Left ventricle myocardium inferior (tissue), 1 donor: ENCODE measurements around the gene HOXB9. TPM values are rescaled to one million over a fixed set of nuclear protein-coding genes. Genes with fewer than 3 reads are reported as not detected.

Source experiments
- DNase-seq: peaks from one replicate; pipeline ENCODE4 v3.0.0-alpha.2; 2020
- H3K27ac ChIP-seq: fragments of 200-600 bp; replicated peaks from 2 replicates; pipeline ENCODE4 v1.8.0; 2021
- H3K27me3 ChIP-seq: fragments of 200-600 bp; 2 replicates; pipeline ENCODE4 v1.8.0; 2021; ENCODE audit warnings: low read depth
- H3K36me3 ChIP-seq: fragments of 200-600 bp; 2 replicates; pipeline ENCODE4 v1.8.0; 2021
- H3K4me1 ChIP-seq: fragments of 200-600 bp; 2 replicates; pipeline ENCODE4 v1.8.0; 2021
- H3K4me3 ChIP-seq: fragments of 200-600 bp; 2 replicates; pipeline ENCODE4 v1.8.0; 2021; ENCODE audit warnings: mild to moderate bottlenecking, moderate library complexity
- H3K9me3 ChIP-seq: fragments of 200-600 bp; replicated peaks from 2 replicates; pipeline ENCODE4 v1.8.0; 2021
- CTCF ChIP-seq: fragments of 200-600 bp; IDR thresholded peaks from 2 replicates; pipeline ENCODE4 v1.8.0; 2021; ENCODE audit warnings: antibody characterized with exemption, mild to moderate bottlenecking, borderline replicate concordance
- intact Hi-C: fragments of 100-400 bp; cut with micrococcal nuclease; formaldehyde crosslinking; loops from one replicate; pipeline ENCODE4 v1.11.0; 2022
- total RNA-seq: library from RNA; stranded (reverse); fragmentation: NEBNext Ultra II Directional; extraction: Animal tissue kit (Norgen Biotek cat#: 25700); gene quantifications from one replicate; pipeline ENCODE4 v1.2.1, GENCODE V29; 2021
- donor health status: DM: no; HTN: yes; CAD: no; lungs with severe emphysema.

HOXB9 gene
- total RNA-seq, 1 donor from 2014 or later: not detected

- H3K27me3 ChIP-seq: peaks cover 100% of the 10 kb centered on the region
- no peaks in the 10 kb centered on the region for H3K36me3 ChIP-seq
- peak overlapping the region; percentile 60 for H3K27ac ChIP-seq
- no peak for DNase-seq
- peak overlapping the region; percentile 63 for H3K4me3 ChIP-seq
- intact Hi-C loops: no loop called here
- H3K9me3 ChIP-seq: no peaks in the 10 kb centered on the region
- peaks cover 42% of the 10 kb centered on the region for H3K4me1 ChIP-seq
- TF ChIP-seq CTCF: no peak
These were observed 28.2 kb downstream of the HOXB9 start for GRCh38 chr17:48597778-48598631.

GRCh38 chr17:48597528-48597777, 28.7 kb downstream of the HOXB9 start:
- H3K4me3 ChIP-seq: peak overlapping the region; percentile 63
- peaks cover 42% of the 10 kb centered on the region for H3K4me1 ChIP-seq
- intact Hi-C loops: no loop called here
- H3K9me3 ChIP-seq: no peaks in the 10 kb centered on the region
- TF ChIP-seq CTCF: no peak
- H3K36me3 ChIP-seq: no peaks in the 10 kb centered on the region
- no peak for DNase-seq
- peak overlapping the region; percentile 60 for H3K27ac ChIP-seq
- H3K27me3 ChIP-seq: peaks cover 100% of the 10 kb centered on the region

DNA sequence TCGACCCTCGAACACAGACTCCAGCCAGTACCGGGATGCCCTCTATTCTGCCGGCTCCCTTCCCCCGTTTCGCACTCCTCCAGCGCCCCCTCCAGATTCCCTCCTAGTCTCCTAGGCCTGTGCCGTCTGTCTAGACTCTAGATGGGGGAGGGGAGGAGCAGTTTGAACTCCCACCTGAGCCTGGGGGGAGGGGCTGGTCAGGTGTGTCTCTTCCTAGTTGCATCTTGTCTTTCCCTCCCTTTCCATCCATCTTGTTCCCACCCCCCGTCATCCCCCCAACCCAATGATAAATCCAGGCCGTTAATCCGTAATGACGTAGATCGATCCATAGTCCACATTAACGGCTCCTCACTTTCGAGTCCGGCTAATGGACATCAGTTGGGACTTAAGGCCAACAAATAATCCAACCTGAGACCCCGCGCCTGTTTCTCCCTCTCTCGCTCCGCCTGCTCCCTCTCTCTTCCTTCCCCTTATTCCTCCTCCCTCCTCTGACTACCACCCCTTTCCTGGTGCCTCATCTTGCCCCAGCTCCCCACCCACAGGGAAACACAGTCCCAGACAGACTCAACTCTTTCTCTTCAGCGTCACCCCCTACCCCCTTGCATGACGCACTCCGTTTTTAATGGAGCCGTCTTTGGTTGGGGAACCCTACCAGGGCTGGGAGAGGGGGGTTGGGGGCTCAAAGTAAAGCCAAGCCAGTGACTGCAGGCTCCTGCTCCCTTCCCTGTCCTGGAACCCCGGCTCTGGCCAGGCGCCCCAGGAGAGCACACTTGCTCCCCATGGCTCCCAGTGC, 29.2 kb downstream of the HOXB9 start:
- Histone ChIP-seq H3K36me3 (no peaks in the 10 kb centered on the region), H3K27me3 (peaks cover 100% of the 10 kb centered on the region), H3K27ac (peak overlapping the region; percentile 60), H3K9me3 (no peaks in the 10 kb centered on the region), H3K4me3 (peak overlapping the region; percentile 63), H3K4me1 (peaks cover 38% of the 10 kb centered on the region)
- DNase-seq: no peak
- intact Hi-C loops: no loop called here
- TF ChIP-seq CTCF: no peak

GRCh38 chr17:48596000-48596734, 30.0 kb downstream of the HOXB9 start:
- Histone ChIP-seq H3K4me1 (peaks cover 38% of the 10 kb centered on the region), H3K36me3 (no peaks in the 10 kb centered on the region), H3K27ac (no peak overlapping the region), H3K4me3 (peak overlapping the region; percentile 63), H3K9me3 (no peaks in the 10 kb centered on the region), H3K27me3 (peaks cover 100% of the 10 kb centered on the region)
- intact Hi-C loops: no loop called here
- DNase-seq: no peak
- no peak for TF ChIP-seq CTCF

DNA sequence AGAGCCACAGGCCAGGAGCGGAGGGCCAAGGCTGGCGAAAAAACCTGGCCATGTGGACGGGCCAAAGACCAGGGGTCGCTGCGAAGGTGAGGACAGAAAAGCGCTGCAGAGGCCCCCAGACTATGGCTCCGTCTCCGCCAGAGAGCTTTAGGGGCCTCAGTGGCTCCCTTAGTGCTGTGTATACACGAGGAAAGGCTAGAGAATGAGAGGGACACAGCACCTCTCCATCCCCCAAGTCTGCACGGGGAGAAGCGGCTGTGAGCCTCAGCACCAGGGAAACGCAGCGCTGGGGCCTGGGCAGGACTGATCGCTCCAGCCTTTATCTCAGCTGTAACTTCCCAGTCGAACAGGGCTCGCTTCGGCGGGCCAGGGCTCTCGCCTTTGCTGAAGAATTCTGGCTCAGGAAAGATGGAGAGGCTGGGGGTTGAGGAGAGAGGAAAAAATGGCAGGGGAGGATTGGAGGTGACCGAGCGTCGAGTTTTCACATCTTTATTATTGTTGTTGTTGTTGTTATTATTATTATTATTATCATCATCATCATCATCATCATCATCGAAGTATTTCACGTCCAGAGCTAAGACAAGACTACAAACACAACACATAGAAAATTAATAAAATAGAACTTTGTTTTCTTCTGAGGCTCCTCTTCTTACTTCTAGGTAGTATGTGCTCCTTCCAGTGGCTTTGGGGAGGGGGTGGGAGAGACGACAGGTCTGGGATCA, 30.7 kb downstream of the HOXB9 start:
- H3K4me1 ChIP-seq: peaks cover 38% of the 10 kb centered on the region
- H3K27ac ChIP-seq: no peak overlapping the region
- DNase-seq: no peak
- no peak for TF ChIP-seq CTCF
- no peaks in the 10 kb centered on the region for H3K36me3 ChIP-seq
- peaks cover 100% of the 10 kb centered on the region for H3K27me3 ChIP-seq
- no peaks in the 10 kb centered on the region for H3K9me3 ChIP-seq
- intact Hi-C loops: no loop called here
- no peak overlapping the region for H3K4me3 ChIP-seq
